ENCODE data around the gene LRRC56.

LRRC56 gene

GRCh38 chr11:577611-577894 lies 40.2 kb downstream of the LRRC56 start:
- DNase-seq, result no peak

GRCh38 chr11:578276-579035 lies 41.1 kb downstream of the LRRC56 start:
- no peak for DNase-seq

DNA sequence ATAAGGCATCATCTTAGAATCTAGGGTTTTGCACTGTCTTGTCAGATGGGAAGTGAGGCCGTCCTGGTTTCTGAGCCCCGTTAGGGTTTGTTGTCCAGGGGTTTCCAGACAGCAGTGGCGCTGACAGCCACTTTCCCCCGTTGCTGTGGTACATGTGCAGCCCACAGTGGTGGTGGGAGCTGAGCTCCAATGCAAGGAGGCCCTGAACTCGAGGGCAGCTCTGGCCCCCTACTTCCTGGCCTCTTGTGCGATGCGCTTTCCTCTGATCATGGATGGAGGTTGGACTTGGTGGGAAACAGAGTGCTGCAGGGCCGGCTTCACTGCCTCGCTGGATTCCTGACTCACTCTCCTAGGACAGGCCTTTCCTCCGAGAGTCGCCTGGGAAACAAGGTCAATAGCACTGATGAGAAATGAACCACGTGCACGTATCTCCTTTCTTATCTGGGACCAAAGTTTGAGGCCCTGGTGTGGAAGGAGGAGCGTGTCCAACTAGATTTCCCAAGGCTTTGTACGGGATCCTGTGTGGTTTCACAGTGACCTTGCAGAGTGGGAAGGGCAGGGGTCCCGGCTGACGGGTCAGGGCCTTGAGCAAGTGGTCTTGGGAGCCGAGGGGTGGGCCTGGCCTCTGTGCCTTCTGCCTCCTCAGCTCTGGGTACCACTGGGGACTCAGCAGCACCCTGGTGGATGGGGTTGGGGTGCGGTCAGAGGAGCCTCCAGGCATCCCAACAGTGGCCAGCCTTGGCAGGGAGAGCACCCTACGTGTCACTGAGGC lies 42.7 kb downstream of the LRRC56 start:
- no peak for DNase-seq

GRCh38 chr11:581342-581741 lies 44.0 kb downstream of the LRRC56 start:
- no peak for DNase-seq

- DNase-seq, result no peak
Observed at GRCh38 chr11:581752-582151, 44.4 kb downstream of the LRRC56 start.

DNA sequence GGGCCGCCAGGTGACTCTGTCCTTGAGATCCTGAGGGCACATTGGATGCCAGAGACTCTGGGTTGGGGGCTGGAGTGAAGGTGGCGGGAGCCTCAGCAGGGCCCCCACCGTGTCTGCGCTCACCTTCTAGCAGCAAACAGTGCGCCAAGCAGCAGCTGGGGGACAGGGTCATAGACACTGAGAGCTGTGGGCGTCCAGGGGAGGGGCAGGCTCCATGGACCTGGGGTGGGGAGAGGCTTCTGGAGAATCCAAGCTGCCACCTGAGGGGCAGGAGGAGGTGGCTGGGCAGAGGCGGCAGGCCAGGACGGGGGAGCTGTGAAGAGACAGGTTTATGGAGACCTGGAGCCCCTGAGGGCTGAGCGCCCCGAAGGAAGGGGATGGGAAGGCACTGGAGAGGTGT lies 47.0 kb downstream of the LRRC56 start:
- DNase-seq, result no peak

DNA sequence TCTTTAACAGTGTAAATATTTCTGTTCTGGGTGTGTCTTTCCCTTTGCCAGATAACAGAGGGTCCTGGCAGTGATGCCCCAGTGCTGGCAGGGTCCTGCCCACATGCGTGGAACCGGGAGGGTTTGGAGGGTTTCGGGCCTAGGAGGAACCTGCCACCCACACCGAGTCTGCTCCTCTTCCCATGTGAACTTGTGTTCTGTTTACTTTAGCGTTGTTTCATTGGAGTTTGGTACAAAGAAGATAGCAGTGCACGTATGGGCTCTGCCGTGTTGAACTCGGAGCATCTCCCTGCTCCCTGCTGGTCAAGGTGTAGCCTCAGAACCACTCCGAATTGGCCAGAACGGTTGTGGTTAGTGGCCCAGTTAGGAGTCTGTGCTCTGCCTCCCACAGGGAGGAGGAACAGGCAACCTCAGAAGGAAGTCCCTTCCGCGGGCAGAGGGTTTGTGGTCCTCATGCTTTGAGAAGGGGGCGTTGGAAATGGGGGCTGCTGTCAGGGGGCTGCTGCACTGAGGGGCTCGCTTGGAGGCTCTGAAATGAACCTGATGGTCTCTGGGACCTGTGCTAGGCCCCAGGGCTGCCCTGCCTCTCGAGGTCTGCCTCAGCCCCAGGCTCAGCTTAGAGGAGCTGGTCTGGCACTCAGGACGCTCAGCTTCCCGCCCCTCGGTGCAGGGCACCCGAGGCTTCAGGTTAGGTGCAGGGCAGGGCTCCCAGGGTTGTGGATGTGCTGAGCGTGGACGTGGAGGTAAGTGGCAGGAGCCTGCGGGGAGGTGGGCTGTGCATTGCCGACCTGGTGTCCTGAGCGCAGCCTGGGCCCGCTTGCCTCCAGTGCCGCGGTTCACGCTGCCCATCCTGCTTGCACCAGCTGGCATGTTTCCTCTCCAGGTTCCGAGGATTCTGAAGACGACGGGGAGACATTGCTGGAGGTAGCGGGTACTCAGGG lies 49.3 kb downstream of the LRRC56 start:
- no peak for DNase-seq

DNA sequence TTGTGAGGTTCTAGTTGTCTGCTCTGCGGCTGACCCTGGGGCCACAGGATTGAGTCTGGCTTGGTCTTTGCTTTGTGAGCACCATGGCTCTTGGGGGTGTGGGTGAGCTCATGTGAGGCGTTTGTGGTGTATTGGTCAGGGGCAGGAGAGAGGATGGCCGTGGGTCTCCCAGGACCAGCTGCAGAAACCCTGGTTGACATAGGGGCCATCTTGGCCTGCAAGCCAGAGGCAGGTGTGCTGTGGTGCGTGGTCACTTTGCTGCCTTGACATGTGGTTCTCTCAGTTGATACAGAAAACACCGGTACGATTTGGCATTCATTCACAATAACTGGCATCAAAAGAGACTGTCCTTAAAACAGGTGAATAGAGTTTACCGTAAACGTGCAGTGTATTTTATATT lies 50.2 kb downstream of the LRRC56 start:
- no peak for DNase-seq

DNA sequence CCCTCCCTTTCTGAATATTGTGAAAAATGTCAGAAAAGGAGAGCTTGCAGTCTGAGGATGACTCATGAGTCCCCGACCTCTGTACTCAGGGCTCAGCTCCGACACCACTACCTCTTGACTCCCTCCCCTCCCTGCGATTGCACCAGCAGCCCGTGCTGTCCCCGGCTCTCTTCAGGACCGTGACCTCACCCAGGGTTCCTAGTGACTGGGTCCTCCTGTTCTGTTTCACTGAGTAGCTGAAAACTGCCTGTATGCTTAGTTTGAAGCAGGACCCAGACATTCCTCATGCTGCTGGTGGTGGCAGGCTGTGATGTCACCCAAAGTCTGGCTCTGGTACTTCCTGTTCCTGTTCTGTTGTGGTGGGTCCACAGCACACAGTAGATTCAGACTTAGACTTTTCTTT lies 50.7 kb downstream of the LRRC56 start:
- DNase-seq, result no peak

DNA sequence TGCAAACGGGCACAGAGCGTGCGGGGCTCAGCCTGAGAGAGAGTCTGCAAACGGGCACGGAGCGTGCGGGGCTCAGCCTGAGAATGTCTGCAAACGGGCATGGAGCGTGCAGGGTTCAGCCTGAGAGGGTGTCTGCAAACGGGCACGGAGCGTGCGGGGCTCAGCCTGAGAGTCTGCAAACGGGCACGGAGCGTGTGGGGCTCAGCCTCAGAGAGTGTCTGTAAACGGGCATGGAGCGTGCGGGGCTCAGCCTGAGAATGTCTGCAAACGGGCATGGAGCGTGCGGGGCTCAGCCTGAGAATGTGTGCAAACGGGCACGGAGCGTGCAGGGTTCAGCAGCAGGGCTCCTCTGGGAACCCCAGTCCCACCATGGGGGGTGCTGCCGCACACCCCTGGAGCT lies 52.5 kb downstream of the LRRC56 start:
- DNase-seq, result no peak

GRCh38 chr11:590997-591396 lies 53.7 kb downstream of the LRRC56 start:
- DNase-seq, result no peak

GRCh38 chr11:592501-592900 lies 55.2 kb downstream of the LRRC56 start:
- DNase-seq, result no peak

- no peak for DNase-seq
Observed at GRCh38 chr11:592918-593317, 55.6 kb downstream of the LRRC56 start.

DNA sequence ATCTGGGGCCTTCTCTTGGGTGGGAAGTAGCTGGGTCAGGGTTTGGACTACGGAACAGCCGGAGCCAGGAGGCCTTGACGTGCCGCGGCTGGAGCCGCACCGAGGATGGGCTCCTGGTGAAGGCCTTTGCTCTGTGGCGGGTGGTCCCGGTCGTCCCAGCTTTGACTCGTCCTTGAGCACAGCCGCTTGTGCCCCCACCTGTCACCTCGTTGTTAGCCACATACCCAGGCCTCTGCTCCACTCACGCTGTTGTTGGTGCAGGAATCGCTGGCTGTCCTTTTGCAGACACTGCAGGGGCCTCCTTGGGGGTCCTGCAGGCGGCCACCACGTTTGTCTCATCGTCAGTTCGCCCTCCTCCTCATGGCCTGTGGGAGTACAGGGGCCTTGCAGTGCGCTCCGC lies 56.0 kb downstream of the LRRC56 start:
- no peak for DNase-seq

GRCh38 chr11:595400-595799 lies 58.1 kb downstream of the LRRC56 start:
- DNase-seq, result no peak

GRCh38 chr11:596374-596773 lies 59.0 kb downstream of the LRRC56 start:
- no peak for DNase-seq

- DNase-seq, result peak; percentile 33
Observed at GRCh38 chr11:597166-597725, 59.9 kb downstream of the LRRC56 start.

- DNase-seq, result no peak
Observed at GRCh38 chr11:598005-598680, 60.8 kb downstream of the LRRC56 start.

- DNase-seq, result no peak
Observed at GRCh38 chr11:601573-602245, 64.4 kb downstream of the LRRC56 start.

GRCh38 chr11:603154-603553 lies 65.8 kb downstream of the LRRC56 start:
- DNase-seq, result no peak
